GM12878 (cell line): ENCODE results near the gene LSM14B.

Experiments used
- CREM ChIP-seq: IDR thresholded peaks from 2 replicates; pipeline ENCODE4 v1.6.1; 2014; ENCODE audit warnings: antibody characterized with exemption, low read depth
- EP300 ChIP-seq, 2 experiments: fragments of 150-350 bp in 1 of 2; IDR thresholded peaks; 2 replicates each; pipeline ENCODE4 v1.6.1; 2011 to 2012; ENCODE audit warnings: low read depth in 2 of 2, low read length in 2 of 2, borderline replicate concordance in 1 of 2, improper control_type of control experiment in 1 of 2, inconsistent platforms in 1 of 2; ENCODE audit not compliant: control insufficient read depth in 1 of 2
- ESRRA ChIP-seq: IDR thresholded peaks from 2 replicates; pipeline ENCODE4 v1.6.1; 2012; ENCODE audit warnings: mild to moderate bottlenecking, low read length, improper control_type of control experiment
- EZH2 ChIP-seq: IDR thresholded peaks from 2 replicates; pipeline ENCODE4 v1.6.1; 2012; ENCODE audit warnings: low read depth, mild to moderate bottlenecking, control low read depth, inconsistent platforms, low read length, borderline replicate concordance; ENCODE audit not compliant: control insufficient read depth
- NR2C2 ChIP-seq: IDR thresholded peaks from 2 replicates; pipeline ENCODE4 v1.6.1; 2011; ENCODE audit warnings: borderline replicate concordance, low read depth; ENCODE audit not compliant: control insufficient read depth, insufficient read length
- POLR2A ChIP-seq: IDR thresholded peaks from 2 replicates; pipeline ENCODE4 v1.6.1; 2011; ENCODE audit warnings: low read depth, mild to moderate bottlenecking, low read length
- TF ChIP-seq, protein P1 (sequence below), 3 experiments: IDR thresholded peaks in 2 of 3; conservative IDR thresholded peaks in 1 of 3; 2 replicates each; pipeline ENCODE4 v1.5.1; 2011; ENCODE audit warnings: low read depth in 3 of 3, low read length in 3 of 3, mild to moderate bottlenecking in 3 of 3, control low read depth in 2 of 3, moderate library complexity in 2 of 3, inconsistent platforms in 1 of 3, mixed read lengths in 1 of 3; ENCODE audit not compliant: control insufficient read depth in 2 of 3, insufficient read depth in 1 of 3; ENCODE audit errors: extremely low read depth in 1 of 3
- TF ChIP-seq, protein P2 (sequence below): IDR thresholded peaks from 2 replicates; pipeline ENCODE4 v1.6.1; 2012; ENCODE audit warnings: low read depth, low read length, improper control_type of control experiment

DNA sequence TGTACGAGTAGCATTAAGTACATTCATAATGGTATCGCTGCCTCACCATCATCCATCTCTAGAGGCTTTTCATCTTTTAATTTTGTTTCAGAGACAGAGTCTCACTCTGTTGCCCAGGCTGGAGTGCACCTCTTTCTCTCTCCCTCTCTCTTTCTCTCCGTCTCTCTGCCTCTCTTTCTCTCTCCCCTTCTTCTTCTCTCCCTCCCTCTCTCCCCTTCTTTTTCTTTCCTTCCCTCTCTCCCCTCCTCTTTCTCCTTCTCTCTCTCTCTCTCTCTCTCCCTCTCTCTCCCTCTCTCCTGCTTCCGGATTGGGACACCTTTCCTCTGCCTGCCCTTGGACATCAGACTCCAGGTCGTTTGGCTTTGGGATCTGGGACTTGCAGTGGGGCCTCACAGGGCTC lies 39.0 kb upstream of the LSM14B start:
- TF ChIP-seq CREM, result no peak
- TF ChIP-seq EP300 (IDR thresholded peaks at IDR 0.05; ENCODE audit: borderline replicate concordance in 1 of 2, control insufficient read depth in 1 of 2, low read depth in 2 of 2, low read length in 2 of 2), result no peak
- TF ChIP-seq ESRRA, result no peak
- TF ChIP-seq EZH2, result no peak
- TF ChIP-seq, protein P1, sequence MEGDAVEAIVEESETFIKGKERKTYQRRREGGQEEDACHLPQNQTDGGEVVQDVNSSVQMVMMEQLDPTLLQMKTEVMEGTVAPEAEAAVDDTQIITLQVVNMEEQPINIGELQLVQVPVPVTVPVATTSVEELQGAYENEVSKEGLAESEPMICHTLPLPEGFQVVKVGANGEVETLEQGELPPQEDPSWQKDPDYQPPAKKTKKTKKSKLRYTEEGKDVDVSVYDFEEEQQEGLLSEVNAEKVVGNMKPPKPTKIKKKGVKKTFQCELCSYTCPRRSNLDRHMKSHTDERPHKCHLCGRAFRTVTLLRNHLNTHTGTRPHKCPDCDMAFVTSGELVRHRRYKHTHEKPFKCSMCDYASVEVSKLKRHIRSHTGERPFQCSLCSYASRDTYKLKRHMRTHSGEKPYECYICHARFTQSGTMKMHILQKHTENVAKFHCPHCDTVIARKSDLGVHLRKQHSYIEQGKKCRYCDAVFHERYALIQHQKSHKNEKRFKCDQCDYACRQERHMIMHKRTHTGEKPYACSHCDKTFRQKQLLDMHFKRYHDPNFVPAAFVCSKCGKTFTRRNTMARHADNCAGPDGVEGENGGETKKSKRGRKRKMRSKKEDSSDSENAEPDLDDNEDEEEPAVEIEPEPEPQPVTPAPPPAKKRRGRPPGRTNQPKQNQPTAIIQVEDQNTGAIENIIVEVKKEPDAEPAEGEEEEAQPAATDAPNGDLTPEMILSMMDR (IDR thresholded peaks at IDR 0.05 in 2 of 3, conservative IDR thresholded peaks at IDR 0.05 in 1 of 3; ENCODE audit: control insufficient read depth in 2 of 3, extremely low read depth in 1 of 3, insufficient read depth in 1 of 3, low read depth in 3 of 3, low read length in 3 of 3), result no peak
- TF ChIP-seq NR2C2, result no peak
- TF ChIP-seq, protein P2, sequence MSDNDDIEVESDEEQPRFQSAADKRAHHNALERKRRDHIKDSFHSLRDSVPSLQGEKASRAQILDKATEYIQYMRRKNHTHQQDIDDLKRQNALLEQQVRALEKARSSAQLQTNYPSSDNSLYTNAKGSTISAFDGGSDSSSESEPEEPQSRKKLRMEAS, result no peak
- TF ChIP-seq POLR2A, result no peak
